ENCODE measurements around the gene GK.

GRCh38 chrX:30706216-30706775, 53.1 kb downstream of the GK start:
- no peak for TF ChIP-seq CTCF (IDR thresholded peaks at IDR 0.05)
- TF ChIP-seq POLR2A (IDR thresholded peaks at IDR 0.05) = no peak
